Endothelial cell of umbilical vein (primary cell): ENCODE data around the gene DAB2IP. TPM values are rescaled to one million over a fixed set of nuclear protein-coding genes. Genes with fewer than 3 reads are reported as not detected.

Experiments used
- BruUV-seq: library from RNA; stranded (reverse); fragments of 400-500 nt; replicated peaks from 2 replicates; lab custom pipeline; 2021; lab: Mats Ljungman, UMichigan
- CTCF ChIA-PET: fragments of 300-600, 350-600 bp; sonication (Branson Sonifier 250); formaldehyde crosslinking; loops from one replicate; lab custom pipeline; 2021; ENCODE audit warnings: antibody characterized with exemption, inconsistent platforms; lab: Charles Lee
- POLR2A ChIA-PET: fragments of 300-600, 350-600 bp; sonication (Branson Sonifier 250); formaldehyde crosslinking; loops from one replicate; lab custom pipeline; 2021; ENCODE audit warnings: antibody characterized with exemption, inconsistent platforms; lab: Charles Lee
- DNase-seq: peaks from one replicate; pipeline ENCODE4 v3.0.0-alpha.2; 2011; ENCODE audit warnings: low read depth, low spot score
- FAIRE-seq: peaks from 2 replicates; lab custom pipeline; 2011; peaks lifted over from hg19 to GRCh38; lab: Jason Lieb, UNC
- H2AFZ ChIP-seq: 2 replicates; pipeline ENCODE4 v1.6.0; 2012; ENCODE audit warnings: low read depth, low read length, control low read depth, inconsistent platforms
- H3K27ac ChIP-seq: 2 replicates; pipeline ENCODE4 v1.5.1; 2011; ENCODE audit warnings: low read depth, mild to moderate bottlenecking, control low read depth, low read length, moderate library complexity; ENCODE audit not compliant: insufficient read depth
- H3K27me3 ChIP-seq, 2 experiments: 2 replicates each; pipeline versions ENCODE4 v1.6.0 to v1.6.1; 2011; ENCODE audit warnings: low read length in 2 of 2, mixed read lengths in 1 of 2; ENCODE audit not compliant: control insufficient read depth in 2 of 2, insufficient read depth in 2 of 2
- H3K36me3 ChIP-seq, 2 experiments: 2 replicates in 1 of 2; 3 replicates in 1 of 2; pipeline ENCODE4 v1.5.1; 2011; ENCODE audit warnings: low read length in 2 of 2, mild to moderate bottlenecking in 1 of 2, moderate library complexity in 1 of 2; ENCODE audit not compliant: control insufficient read depth in 2 of 2, insufficient read depth in 2 of 2; ENCODE audit errors: extremely low read depth in 1 of 2
- H3K4me1 ChIP-seq: 3 replicates; pipeline ENCODE4 v1.5.1; 2011; ENCODE audit warnings: mild to moderate bottlenecking, low read length; ENCODE audit not compliant: control insufficient read depth, insufficient read depth; ENCODE audit errors: extremely low read depth
- H3K4me2 ChIP-seq: 2 replicates; pipeline ENCODE4 v1.6.1; 2011; ENCODE audit warnings: low read length, control low read depth, mixed read lengths; ENCODE audit not compliant: insufficient read depth
- H3K4me3 ChIP-seq, 3 experiments: fragments of 200-600 bp in 1 of 3; sonication (generic), shearing (Covaris generic) in 1 of 3; replicated peaks in 1 of 3; 2 replicates each; pipeline ENCODE4 v1.5.1; 2011 to 2016; ENCODE audit warnings: control low read depth in 3 of 3, low read length in 3 of 3, mild to moderate bottlenecking in 2 of 3, inconsistent platforms in 1 of 3, low read depth in 1 of 3, moderate library complexity in 1 of 3; ENCODE audit not compliant: insufficient read depth in 1 of 3
- H3K79me2 ChIP-seq: 2 replicates; pipeline ENCODE4 v1.6.0; 2012; ENCODE audit warnings: low read length, inconsistent platforms; ENCODE audit not compliant: control insufficient read depth, insufficient read depth
- H3K9ac ChIP-seq: replicated peaks from 2 replicates; pipeline ENCODE3; 2011; ENCODE audit warnings: low read length, control low read depth; ENCODE audit not compliant: insufficient read depth; ENCODE audit errors: extremely low read depth
- H3K9me1 ChIP-seq: replicated peaks from 3 replicates; pipeline ENCODE4 v1.6.0; 2011; ENCODE audit warnings: mild to moderate bottlenecking, low read length; ENCODE audit not compliant: control insufficient read depth, insufficient read depth; ENCODE audit errors: extremely low read depth
- H3K9me3 ChIP-seq: replicated peaks from 2 replicates; pipeline ENCODE4 v1.5.1; 2012; ENCODE audit warnings: low read length, inconsistent platforms; ENCODE audit not compliant: control insufficient read depth, insufficient read depth
- H4K20me1 ChIP-seq: replicated peaks from 2 replicates; pipeline ENCODE3; 2011; ENCODE audit warnings: mild to moderate bottlenecking, low read length; ENCODE audit not compliant: control insufficient read depth, insufficient read depth; ENCODE audit errors: extremely low read depth
- CTCF ChIP-seq, 2 donors: IDR thresholded peaks; 1 replicate in 1 of 2; 2 replicates in 1 of 2; pipeline ENCODE4 v1.5.1; 2011; ENCODE audit warnings: low read length in 2 of 2, mild to moderate bottlenecking in 2 of 2, moderate library complexity in 2 of 2, control low read depth in 1 of 2, inconsistent platforms in 1 of 2, low read depth in 1 of 2; ENCODE audit not compliant: insufficient read depth in 1 of 2; ENCODE audit errors: extremely low read depth in 1 of 2
- EZH2 ChIP-seq: IDR thresholded peaks from 2 replicates; pipeline ENCODE4 v1.6.1; 2012; ENCODE audit warnings: borderline replicate concordance, low read depth, mild to moderate bottlenecking, moderate library complexity, low read length, inconsistent platforms; ENCODE audit not compliant: severe bottlenecking
- FOS ChIP-seq: IDR thresholded peaks from 2 replicates; pipeline ENCODE4 v1.6.1; 2011; ENCODE audit warnings: mild to moderate bottlenecking, low read length, moderate library complexity, borderline replicate concordance; ENCODE audit not compliant: insufficient read depth
- GATA2 ChIP-seq: IDR thresholded peaks from 2 replicates; pipeline ENCODE4 v1.7.0; 2011; ENCODE audit warnings: low read depth, mild to moderate bottlenecking, moderate library complexity, mixed read lengths, low read length; ENCODE audit not compliant: insufficient read length, insufficient read depth
- JUN ChIP-seq: IDR thresholded peaks from 2 replicates; pipeline ENCODE4 v1.6.1; 2011; ENCODE audit warnings: borderline replicate concordance, low read depth; ENCODE audit not compliant: insufficient read length, insufficient read depth
- MAX ChIP-seq: IDR thresholded peaks from 2 replicates; pipeline ENCODE4 v1.6.1; 2011; ENCODE audit not compliant: insufficient read depth, insufficient read length
- MYC ChIP-seq: IDR thresholded peaks from one replicate; pipeline ENCODE4 v1.6.1; 2011; ENCODE audit warnings: mild to moderate bottlenecking, low read depth, low read length
- POLR2A ChIP-seq: IDR thresholded peaks from 2 replicates; pipeline ENCODE4 v1.6.1; 2012; ENCODE audit warnings: low read depth, mild to moderate bottlenecking, control low read depth, low read length
- POLR2AphosphoS5 ChIP-seq: IDR thresholded peaks from 2 replicates; pipeline ENCODE4 v1.6.1; 2012; ENCODE audit warnings: low read depth, mild to moderate bottlenecking, control low read depth, low read length, moderate library complexity; ENCODE audit not compliant: insufficient read depth
- dilution Hi-C: fragments of 300-500 bp; cut with MboI; formaldehyde crosslinking; loops from one replicate; pipeline ENCODE4 v1.15.0; 2019; ENCODE audit warnings: low sequenced_read_pairs; ENCODE audit not compliant: extremely low pct_ligation_motif_present
- intact Hi-C: fragments of 100-400 bp; cut with micrococcal nuclease; formaldehyde crosslinking; loops from one replicate; pipeline ENCODE4 v1.10.0; 2022
- polyA plus RNA-seq, 4 experiments: library from polyadenylated mRNA; depleted of rRNA in 3 of 4; stranded (reverse) in 3 of 4; unstranded in 1 of 4; fragments of >200 nt; gene quantifications; 2 replicates each; pipeline versions ENCODE4 v1.2.1 to v1.2.3, GENCODE V29; 2011 to 2012; ENCODE audit warnings: missing spikeins in 1 of 4
- total RNA-seq: library from RNA; stranded (reverse); gene quantifications from 2 replicates; pipeline ENCODE4 v1.2.3, GENCODE V29; 2021

Gene DAB2IP
- total and polyA plus RNA-seq, 2 donors (not counting 3 experiments of a cell fraction or from before 2014, with no cell fraction given): 29.2 to 53.6 TPM

GRCh38 chr9:121713400-121714070 is 62.1 kb downstream of the DAB2IP start:
- DNase-seq (no peak), FAIRE-seq (no peak)
- POLR2A ChIA-PET: no interaction called here
- Histone ChIP-seq H3K27me3 (no peaks in the 10 kb centered on the region), H3K4me2 (no peak overlapping the region), H3K4me1 (no peaks in the 10 kb centered on the region), H3K9ac (no peak overlapping the region), H3K36me3 (peaks cover 0 to 11% of the 10 kb centered on the region in 2 experiments), H3K79me2 (peaks cover 8% of the 10 kb centered on the region), H3K4me3 (no peak overlapping the region), H3K9me1 (no peaks in the 10 kb centered on the region), H4K20me1 (no peaks in the 10 kb centered on the region), H2AFZ (no peak overlapping the region), H3K27ac (no peak overlapping the region), H3K9me3 (no peaks in the 10 kb centered on the region)
- BruUV-seq: no TSS peak
- TF ChIP-seq MAX (no peak), JUN (no peak), FOS (no peak), POLR2A (no peak), MYC (no peak), CTCF (IDR thresholded peaks at IDR 0.05; ENCODE audit: extremely low read depth in 1 of 2, insufficient read depth in 1 of 2, low read depth in 1 of 2, low read length in 2 of 2) (no peak), EZH2 (no peak), POLR2AphosphoS5 (no peak), GATA2 (no peak)
- CTCF ChIA-PET: interaction anchor here (1.2 to 1.3 kb wide), 3 partner anchors 11 to 277 kb away, joined by 3 read pairs; no protein-coding TSS in a partner anchor
- intact Hi-C loops: no loop called here
- dilution Hi-C loops: no loop called here
